Endometrium (tissue), 2 donors: ENCODE data around the gene TTYH3.
"Not testable (repeated sequence)": the region's sequence is repeated elsewhere in the genome, so short reads cannot be mapped to it uniquely, and the experiment has no call there.

Experiments
- FAIRE-seq: peaks from 2 replicates; lab custom pipeline; 2012; peaks lifted over from hg19 to GRCh38; lab: Jason Lieb, UNC
- donor health status: control.
- donor health status: control.

TTYH3 gene

DNA sequence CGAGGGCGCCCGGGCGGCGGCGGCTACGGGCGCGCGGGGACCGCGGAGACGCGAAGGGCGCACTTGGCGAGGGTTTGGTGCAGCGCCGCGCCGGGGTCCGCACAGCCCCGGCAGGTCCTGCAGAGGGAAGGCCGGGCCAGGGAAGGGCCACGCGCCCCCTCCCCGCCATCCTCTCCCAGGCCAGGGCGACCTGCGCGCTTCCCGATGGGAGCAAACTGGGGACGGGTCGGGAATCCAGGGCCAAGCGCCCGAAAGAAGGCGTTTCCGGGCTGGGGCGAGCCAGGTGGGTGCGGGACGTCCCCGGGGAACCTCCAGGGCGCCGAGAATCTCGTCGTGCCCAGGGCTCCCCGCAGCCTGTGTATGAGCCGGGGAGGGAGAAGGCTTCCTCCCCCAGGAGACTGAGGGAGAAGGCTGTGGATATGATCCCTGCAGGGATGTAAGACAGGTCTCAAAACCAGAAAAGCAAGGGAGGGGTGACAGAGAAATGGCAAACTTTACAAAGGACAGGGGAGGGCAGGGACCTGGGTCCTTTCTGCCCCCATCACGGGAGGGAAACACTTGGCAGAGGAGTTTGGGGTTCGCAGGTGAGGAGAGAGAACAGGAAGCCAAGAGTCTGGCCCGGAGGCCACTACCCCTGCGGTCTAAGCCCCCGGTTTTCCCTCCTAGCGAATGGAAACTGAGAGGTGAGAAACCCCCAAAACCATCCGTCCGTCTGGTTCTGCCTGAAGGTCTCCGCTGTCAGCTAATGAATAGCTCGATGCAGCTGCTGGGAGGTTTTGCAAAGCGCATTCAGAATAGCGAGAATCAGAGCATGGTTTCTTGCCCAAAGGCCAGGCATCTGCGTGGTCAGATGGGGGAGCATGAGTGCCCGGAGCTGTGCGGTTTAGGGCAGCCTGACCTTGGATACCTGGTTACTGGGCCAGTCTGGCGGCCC, 56.9 kb downstream of the TTYH3 start:
- FAIRE-seq = no peak

DNA sequence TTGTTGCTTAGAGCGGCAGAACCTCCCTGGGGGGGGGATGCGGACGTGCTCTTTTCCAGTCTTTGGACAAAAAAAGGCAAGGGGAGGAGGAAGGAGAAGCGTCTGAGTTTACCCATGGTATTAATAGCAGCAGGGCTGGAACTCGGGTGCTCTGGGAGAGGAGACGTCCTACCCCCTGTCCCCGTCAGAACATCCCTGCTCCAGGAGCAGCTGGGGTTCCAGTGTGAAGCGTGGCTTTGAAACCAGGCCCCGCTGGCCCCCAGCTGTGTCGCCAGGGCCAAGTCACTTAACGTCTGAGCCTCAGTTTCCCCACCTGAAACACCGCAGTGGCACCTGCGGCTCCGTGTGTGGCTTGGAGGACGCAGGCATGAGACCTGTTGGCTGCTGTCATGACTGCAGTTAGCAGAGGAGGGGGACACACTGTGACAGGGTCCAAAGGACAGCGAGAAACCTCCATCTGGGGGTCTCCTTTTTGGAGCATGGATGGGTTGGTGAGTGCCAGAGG, 57.6 kb downstream of the TTYH3 start:
- FAIRE-seq = no peak

GRCh38 chr7:2689951-2690705, 58.3 kb downstream of the TTYH3 start:
- no peak for FAIRE-seq

DNA sequence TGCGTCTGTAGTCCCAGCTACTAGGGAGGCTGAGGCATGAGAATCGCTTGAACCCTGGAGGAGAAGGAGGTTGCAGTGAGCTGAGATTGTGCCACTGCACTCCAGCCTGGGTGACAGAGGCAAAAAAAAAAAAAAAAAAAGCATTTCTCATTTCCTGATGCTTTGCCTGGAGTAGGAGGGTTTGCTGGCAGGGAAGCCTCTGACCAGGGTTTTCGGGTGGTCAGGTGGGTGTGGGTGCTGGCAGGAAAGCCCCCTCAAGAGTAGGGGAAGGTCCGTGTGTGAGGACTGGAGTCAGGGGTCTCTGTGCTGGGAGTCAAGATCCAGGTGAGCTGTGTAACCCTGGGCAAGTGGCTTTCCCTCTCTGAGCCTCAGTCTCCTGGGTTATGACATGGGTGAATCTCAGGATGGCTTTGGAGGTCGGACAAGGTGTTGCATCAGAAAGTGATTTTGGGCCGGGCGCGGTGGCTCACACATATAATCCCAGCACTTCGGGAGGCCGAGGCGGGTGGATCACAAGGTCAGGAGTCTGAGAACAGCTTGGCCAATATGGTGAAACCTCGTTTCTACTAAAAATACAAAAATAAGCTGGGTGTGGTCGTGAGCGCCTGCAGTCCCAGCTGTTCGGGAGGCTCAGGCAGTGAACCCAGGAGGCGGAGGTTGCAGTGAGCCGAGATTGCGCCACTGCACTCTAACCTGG, 59.4 kb downstream of the TTYH3 start:
- no peak for FAIRE-seq

DNA sequence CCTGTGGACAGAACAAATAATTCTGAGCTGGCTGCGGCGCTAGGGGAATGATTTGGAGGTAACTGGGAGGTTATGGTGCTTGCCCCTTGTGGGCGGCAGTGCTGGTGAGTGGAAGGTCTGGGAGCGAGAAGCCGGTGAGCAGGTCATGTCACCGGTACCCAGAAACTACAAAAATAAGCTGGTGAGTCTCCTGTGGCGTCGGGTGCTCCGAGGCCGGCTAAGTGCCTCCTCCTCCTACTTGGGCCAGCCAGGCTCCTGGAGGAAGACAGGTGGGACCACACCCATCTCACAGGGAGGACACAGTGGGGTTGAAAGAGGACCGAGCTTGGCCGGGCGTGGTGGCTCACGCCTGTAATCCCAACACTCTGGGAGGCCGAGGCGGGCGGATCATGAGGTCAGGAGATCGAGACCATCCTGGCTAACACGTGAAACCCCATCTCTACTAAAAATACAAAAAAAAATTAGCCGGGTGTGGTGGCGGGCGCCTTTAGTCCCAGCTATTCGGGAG, 60.2 kb downstream of the TTYH3 start:
- FAIRE-seq = not testable (repeated sequence)

DNA sequence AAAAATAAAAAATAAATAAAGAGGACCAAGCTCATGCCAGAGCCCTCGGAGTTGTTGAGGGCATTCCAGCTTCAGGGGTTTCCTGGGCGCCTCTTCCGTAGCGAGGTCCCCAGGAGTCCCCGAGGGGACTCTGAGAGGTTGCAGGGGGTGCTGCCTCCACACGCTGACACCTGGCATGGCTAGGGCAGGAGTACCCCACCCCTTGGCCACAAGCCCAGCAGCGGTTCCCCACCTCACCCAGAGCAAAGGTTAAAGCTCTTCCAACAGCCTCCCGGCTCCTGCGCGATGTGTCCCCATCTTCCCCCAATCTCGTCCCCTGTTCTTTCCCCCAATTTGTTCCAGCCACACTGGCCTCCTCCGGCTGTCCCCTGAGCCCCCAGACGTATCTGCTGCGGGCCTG, 60.8 kb downstream of the TTYH3 start:
- no peak for FAIRE-seq

GRCh38 chr7:2693420-2694121, 61.8 kb downstream of the TTYH3 start:
- not testable (repeated sequence) for FAIRE-seq

DNA sequence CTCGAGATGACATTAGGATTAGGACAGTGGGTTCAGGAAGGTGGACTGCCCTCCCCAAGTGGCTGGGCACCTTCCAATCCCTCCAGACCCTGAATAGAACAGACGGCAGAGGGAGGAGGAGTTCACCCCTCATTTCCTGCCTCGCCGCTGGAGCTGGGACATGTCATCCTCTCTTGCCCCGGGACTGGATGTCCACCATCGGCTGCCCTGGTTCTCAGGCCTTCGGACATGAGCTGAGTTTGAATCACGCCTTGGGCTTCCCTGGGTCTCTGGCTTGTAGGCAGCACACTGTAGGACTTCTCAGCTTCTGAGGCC, 62.3 kb downstream of the TTYH3 start:
- FAIRE-seq = not testable (repeated sequence)

- no peak for FAIRE-seq
Observed at GRCh38 chr7:2698581-2699288, 66.9 kb downstream of the TTYH3 start.

GRCh38 chr7:2699289-2699620, 67.5 kb downstream of the TTYH3 start:
- FAIRE-seq = no peak

- no peak for FAIRE-seq
Observed at GRCh38 chr7:2700141-2700850, 68.5 kb downstream of the TTYH3 start.

DNA sequence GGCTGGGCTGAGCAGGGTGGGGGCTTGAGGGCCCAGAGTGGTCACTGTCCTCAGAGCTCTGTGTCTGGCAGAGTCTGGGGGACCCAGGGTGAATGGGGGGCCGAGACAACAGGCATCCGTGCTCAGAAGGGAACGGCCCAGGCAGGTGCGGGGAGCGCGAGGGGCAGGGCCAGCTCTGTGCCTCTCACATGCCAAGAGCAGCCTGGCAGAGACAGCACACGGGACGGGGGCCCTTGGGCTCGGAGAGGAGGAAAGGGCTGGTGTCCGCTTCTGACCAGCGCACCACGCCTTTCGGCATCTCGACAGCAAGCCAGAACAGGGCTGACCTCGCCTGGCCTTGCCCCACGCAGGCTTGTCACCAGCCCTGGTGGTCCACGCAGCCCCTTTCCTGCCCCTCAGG, 69.6 kb downstream of the TTYH3 start:
- FAIRE-seq = no peak

DNA sequence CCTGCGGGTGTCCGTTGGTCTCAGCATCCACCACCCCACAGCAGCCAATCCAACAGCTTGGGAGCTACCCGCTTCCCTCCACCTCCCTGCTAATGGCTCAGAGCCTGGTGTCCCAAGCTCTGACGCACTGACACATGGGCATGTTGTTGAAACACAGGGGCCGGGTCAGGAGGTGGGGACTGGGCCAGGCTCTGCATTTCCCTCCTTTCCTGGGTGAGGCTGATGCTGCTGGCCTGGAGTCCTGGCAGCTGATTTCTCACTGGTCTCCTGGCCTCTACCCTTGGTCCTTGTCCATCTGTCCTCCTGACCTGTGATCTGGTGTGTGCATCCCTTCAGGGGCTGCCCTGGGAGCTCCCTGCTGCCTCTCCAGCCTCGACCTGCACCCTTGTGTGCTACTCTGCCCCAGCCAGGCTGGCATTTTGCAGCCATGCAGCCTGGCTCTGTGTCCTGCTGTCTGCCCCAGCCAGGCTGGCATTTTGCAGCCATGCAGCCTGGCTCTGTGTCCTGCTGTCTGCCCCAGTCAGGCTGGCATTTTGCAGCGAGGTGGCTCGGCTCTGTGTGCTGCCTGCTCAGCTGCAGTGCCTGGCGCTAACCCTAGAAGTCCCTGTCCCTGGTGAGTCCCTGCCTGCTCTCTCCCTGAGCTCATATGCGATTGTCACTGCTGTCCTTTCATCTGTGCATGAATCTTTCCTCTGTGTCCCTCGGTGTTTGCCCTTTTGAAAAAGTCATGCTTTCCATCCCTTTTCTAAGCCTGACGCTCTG, 70.2 kb downstream of the TTYH3 start:
- FAIRE-seq = no peak

GRCh38 chr7:2702594-2702957, 70.8 kb downstream of the TTYH3 start:
- FAIRE-seq = no peak

DNA sequence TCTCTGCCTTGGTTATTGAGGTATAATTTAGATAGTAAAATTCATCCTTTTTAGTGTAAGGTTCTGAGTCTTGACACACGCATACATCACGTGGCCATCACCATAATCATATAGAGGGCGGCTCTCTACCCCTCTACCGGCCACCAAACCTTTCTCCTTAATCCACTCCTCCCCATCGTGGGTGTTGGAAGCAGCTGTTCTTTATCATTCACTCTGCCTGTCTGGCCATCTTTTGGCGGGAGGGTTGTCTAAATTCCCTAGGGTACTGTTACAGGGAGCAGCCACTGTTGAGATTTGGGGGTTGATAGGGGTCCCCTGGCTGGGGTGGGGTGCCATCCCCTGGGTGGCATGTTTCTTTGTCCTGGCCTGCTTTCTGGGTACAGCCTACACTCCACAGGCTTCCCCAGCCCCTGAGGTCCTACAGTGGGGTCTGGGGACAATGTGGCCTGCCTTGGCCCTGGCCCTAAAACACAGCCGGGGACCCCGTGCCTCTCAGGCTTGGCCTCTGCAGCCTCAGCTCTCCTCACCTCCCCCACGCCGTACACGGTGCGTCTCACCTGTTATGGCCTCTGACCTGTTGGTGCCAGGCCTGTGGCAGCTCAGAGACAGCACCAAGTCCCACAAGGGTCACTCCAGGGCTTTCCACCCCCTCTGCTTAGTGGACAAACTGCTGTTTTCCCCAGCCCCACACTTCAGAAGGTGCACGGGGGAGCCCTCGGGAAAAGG, 73.7 kb downstream of the TTYH3 start:
- no peak for FAIRE-seq

GRCh38 chr7:2706685-2707126, 74.9 kb downstream of the TTYH3 start:
- FAIRE-seq = no peak

- FAIRE-seq = no peak
Observed at GRCh38 chr7:2707481-2707880, 75.7 kb downstream of the TTYH3 start.

- FAIRE-seq = no peak
Observed at GRCh38 chr7:2708041-2708440, 76.3 kb downstream of the TTYH3 start.
